ENCODE data around the gene RAMACL.
"Not testable (repeated sequence)": the region's sequence is repeated elsewhere in the genome, so short reads cannot be mapped to it uniquely, and the experiment has no call there.

The RAMACL gene

DNA sequence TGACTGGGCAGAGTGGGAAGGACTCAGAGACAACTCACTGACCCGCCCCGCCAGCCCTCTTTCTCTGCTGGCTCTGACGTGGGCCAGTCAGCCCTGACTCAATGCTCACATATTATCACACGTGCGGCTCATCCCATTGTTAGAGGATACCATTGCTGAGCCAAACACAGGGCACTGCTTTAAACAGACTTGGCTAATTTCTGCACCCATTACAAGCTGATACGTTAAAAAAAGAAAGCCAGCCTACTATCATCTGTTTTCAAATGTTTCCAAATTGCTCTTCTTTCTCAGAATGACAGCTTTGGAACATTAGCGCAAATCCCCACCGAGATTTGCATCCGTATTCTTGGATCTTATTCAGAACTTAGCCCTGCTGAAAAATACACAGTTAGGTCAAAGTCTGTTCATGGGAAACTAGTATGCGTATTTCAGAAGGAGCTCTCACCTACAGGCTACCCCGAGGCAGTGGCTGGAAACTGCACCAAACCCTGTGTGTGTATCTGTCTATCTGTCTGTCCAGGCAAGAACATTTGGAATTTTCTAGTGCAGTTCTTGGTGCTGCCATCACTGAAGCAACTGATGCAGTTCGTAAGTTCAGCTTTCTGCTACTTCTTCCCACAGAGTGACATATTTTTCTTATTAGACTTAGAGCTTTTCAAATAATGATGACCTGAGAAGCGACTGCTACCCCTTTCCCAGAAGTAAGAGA is 32.8 kb downstream of the RAMACL start:
- no peak for DNase-seq

- DNase-seq = no peak
Measured at GRCh38 chr6:166552600-166552999, 33.9 kb downstream of the RAMACL start.

- no peak for DNase-seq
Measured at GRCh38 chr6:166551754-166552495, 34.6 kb downstream of the RAMACL start.

DNA sequence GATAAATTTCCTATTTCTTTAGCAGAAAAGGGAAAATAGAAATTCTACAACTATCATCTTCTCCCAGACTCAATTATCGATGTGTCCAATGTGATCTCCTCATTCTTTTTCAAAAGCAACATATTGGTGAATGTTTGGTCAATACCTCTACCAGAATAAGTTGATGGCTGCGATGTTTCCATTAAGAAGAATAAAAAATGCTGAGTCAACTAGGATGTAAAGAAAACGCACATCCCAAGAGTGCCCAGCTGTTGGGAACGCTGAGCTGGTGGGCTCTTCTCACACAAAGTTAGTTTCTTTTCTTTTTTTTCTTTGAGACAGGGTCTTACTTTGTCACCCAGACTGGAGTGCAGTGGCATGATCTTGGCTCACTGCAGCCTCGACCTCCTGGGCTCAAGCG is 39.8 kb downstream of the RAMACL start:
- DNase-seq = no peak

GRCh38 chr6:166545156-166546034 is 41.1 kb downstream of the RAMACL start:
- no peak for DNase-seq

DNA sequence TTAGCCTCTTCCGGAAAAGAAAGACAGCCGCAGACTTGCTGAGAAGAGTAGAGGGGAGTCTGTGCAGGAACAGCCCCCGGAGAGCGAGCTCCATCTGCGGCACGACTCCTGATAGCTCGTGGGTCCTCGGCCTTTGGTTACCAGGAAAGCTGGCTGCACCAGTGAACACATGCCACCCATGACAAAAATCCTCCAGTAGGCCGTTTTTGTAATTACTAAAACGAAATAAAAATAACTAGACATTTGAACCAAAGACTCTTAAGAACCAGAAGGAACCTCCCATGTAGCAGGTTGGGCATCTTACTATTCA is 42.2 kb downstream of the RAMACL start:
- no peak for DNase-seq

GRCh38 chr6:166543603-166544295 is 42.7 kb downstream of the RAMACL start:
- no peak for DNase-seq

GRCh38 chr6:166542580-166542912 is 43.9 kb downstream of the RAMACL start:
- no peak for DNase-seq

GRCh38 chr6:166541876-166542579 is 44.5 kb downstream of the RAMACL start:
- no peak for DNase-seq

GRCh38 chr6:166541366-166541765 is 45.1 kb downstream of the RAMACL start:
- no peak for DNase-seq

- DNase-seq = no peak
Measured at GRCh38 chr6:166540631-166541331, 45.7 kb downstream of the RAMACL start.

DNA sequence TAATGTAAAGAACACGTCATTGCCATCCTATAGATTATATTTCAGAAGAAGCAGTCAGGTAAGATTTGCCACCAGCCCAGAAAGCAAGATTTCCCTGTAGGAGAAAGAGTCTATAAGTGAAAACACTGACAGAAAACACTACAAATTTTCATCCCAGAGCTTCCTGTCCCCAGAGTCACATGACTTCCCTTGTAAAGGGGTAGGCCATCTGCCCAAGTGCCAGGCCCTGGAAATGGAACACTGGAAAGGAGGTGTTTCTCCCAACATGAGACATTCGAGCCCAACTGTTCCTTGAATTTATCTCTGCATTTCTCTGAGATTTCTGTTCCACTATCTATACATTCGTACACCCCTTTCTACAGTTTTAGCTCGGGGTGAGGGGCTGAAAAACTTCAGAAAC is 46.9 kb downstream of the RAMACL start:
- DNase-seq = no peak

DNA sequence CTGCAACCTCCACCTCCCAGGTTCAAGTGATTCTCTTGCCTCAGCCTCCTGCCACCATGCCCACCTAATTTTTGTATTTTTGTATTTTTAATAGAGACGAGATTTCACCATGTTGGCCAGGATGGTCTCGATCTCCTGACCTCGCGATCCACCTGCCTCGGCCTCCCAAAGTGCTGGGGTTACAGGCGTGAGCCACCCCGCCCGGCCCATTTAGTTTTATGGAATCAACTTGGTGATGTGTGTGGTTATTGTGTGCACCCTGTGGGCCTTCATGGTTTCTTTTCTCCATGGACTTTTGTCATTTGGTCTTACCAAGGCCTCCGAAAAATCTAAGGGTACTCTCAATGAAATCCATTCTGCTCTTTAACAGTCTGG is 47.5 kb downstream of the RAMACL start:
- not testable (repeated sequence) for DNase-seq

DNA sequence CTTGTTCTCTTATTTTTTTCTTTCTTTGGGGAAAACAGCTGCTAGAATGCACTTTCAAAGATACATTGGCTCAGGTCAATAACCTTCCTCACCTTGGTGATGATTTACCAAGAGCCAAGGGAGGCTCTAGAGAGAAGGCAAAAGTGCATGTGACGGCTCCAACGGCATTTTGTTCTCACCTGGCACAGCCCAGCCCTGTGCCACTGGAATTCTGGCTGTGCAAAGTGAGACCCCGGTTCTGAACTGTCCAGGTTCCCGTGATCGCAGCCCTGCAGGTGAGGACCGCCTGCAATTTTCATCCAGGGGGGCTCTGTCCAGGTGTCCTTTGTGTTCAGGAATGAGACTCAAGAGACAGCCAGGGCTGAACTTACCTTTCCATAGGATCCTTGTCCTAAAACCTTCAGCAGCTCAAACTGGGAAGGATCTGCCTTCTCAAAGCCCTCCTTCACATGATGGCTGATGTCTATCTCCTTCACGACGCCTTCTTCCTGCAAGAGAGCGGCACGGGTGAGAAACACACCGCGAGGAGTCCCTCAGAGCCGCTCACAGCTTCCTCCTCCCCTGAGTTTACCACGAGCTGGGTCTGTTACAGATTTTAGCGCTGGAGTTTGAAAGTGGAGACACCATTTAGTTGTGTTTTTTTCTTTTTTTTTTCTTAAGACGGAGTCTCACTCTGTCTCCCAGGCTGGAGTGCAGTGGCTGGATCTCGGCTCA is 48.0 kb downstream of the RAMACL start:
- DNase-seq = no peak

- DNase-seq = no peak
Measured at GRCh38 chr6:166534658-166535406, 51.6 kb downstream of the RAMACL start.

GRCh38 chr6:166533205-166533824 is 53.2 kb downstream of the RAMACL start:
- no peak for DNase-seq
